Measurements from ENCODE around the gene MYL4.

Gene MYL4

GRCh38 chr17:47197821-47198220, 11.3 kb upstream of the MYL4 start:
- Histone ChIP-seq H3K4me3 (ENCODE audit: low read length) (no peak overlapping the region), H3K36me3 (ENCODE audit: insufficient read depth, low read length) (no peaks in the 10 kb centered on the region), H3K9me3 (replicated peaks; ENCODE audit: low read length) (no peaks in the 10 kb centered on the region)

GRCh38 chr17:47199627-47200324, 9.4 kb upstream of the MYL4 start:
- H3K4me3 ChIP-seq (ENCODE audit: low read length) = no peak overlapping the region
- no peak overlapping the region for H3K9ac ChIP-seq (ENCODE audit: low read depth, low read length)

More at GRCh38 chr17:47197821-47198220, 11.3 kb upstream of the MYL4 start:
- no peaks in the 10 kb centered on the region for H3K27me3 ChIP-seq (ENCODE audit: control insufficient read depth, insufficient read depth, low read length)
- peak overlapping the region; percentile 32 for H3K9ac ChIP-seq (ENCODE audit: low read depth, low read length)
- peaks cover 6% of the 10 kb centered on the region for H3K4me1 ChIP-seq (ENCODE audit: control insufficient read depth, insufficient read depth, low read length)
- no peak overlapping the region for H3K4me2 ChIP-seq (ENCODE audit: low read length)

GRCh38 chr17:47200325-47200664, 8.9 kb upstream of the MYL4 start:
- Histone ChIP-seq H3K36me3 (ENCODE audit: insufficient read depth, low read length) (no peaks in the 10 kb centered on the region), H3K9ac (ENCODE audit: low read depth, low read length) (no peak overlapping the region), H3K9me3 (replicated peaks; ENCODE audit: low read length) (no peaks in the 10 kb centered on the region), H3K27me3 (ENCODE audit: control insufficient read depth, insufficient read depth, low read length) (no peaks in the 10 kb centered on the region), H3K4me1 (ENCODE audit: control insufficient read depth, insufficient read depth, low read length) (peaks cover 24% of the 10 kb centered on the region), H3K4me3 (ENCODE audit: low read length) (no peak overlapping the region), H3K4me2 (ENCODE audit: low read length) (no peak overlapping the region)

More at GRCh38 chr17:47199627-47200324, 9.4 kb upstream of the MYL4 start:
- no peaks in the 10 kb centered on the region for H3K9me3 ChIP-seq (replicated peaks; ENCODE audit: low read length)
- H3K36me3 ChIP-seq (ENCODE audit: insufficient read depth, low read length) = no peaks in the 10 kb centered on the region
- peaks cover 19% of the 10 kb centered on the region for H3K4me1 ChIP-seq (ENCODE audit: control insufficient read depth, insufficient read depth, low read length)
- no peak overlapping the region for H3K4me2 ChIP-seq (ENCODE audit: low read length)
- no peaks in the 10 kb centered on the region for H3K27me3 ChIP-seq (ENCODE audit: control insufficient read depth, insufficient read depth, low read length)

- no peak overlapping the region for H3K4me3 ChIP-seq (ENCODE audit: low read length)
- peaks cover 30% of the 10 kb centered on the region for H3K4me1 ChIP-seq (ENCODE audit: control insufficient read depth, insufficient read depth, low read length)
- no peak overlapping the region for H3K4me2 ChIP-seq (ENCODE audit: low read length)
- no peak overlapping the region for H3K9ac ChIP-seq (ENCODE audit: low read depth, low read length)
- no peaks in the 10 kb centered on the region for H3K9me3 ChIP-seq (replicated peaks; ENCODE audit: low read length)
- H3K27me3 ChIP-seq (ENCODE audit: control insufficient read depth, insufficient read depth, low read length) = no peaks in the 10 kb centered on the region
- no peaks in the 10 kb centered on the region for H3K36me3 ChIP-seq (ENCODE audit: insufficient read depth, low read length)
These were observed 8.0 kb upstream of the MYL4 start for GRCh38 chr17:47201166-47201565.

GRCh38 chr17:47203984-47204721, 5.0 kb upstream of the MYL4 start:
- Histone ChIP-seq H3K27me3 (ENCODE audit: control insufficient read depth, insufficient read depth, low read length) (no peaks in the 10 kb centered on the region), H3K4me1 (ENCODE audit: control insufficient read depth, insufficient read depth, low read length) (peaks cover 24% of the 10 kb centered on the region), H3K4me3 (ENCODE audit: low read length) (no peak overlapping the region), H3K9me3 (replicated peaks; ENCODE audit: low read length) (no peaks in the 10 kb centered on the region), H3K4me2 (ENCODE audit: low read length) (no peak overlapping the region), H3K36me3 (ENCODE audit: insufficient read depth, low read length) (no peaks in the 10 kb centered on the region), H3K9ac (ENCODE audit: low read depth, low read length) (peak overlapping the region; percentile 14)

- Histone ChIP-seq H3K27me3 (ENCODE audit: control insufficient read depth, insufficient read depth, low read length) (no peaks in the 10 kb centered on the region), H3K9ac (ENCODE audit: low read depth, low read length) (peak overlapping the region; percentile 22), H3K36me3 (ENCODE audit: insufficient read depth, low read length) (no peaks in the 10 kb centered on the region), H3K4me3 (ENCODE audit: low read length) (peak overlapping the region; percentile 33), H3K4me2 (ENCODE audit: low read length) (peak overlapping the region; percentile 75), H3K4me1 (ENCODE audit: control insufficient read depth, insufficient read depth, low read length) (peaks cover 24% of the 10 kb centered on the region), H3K9me3 (replicated peaks; ENCODE audit: low read length) (no peaks in the 10 kb centered on the region)
These were observed 4.3 kb upstream of the MYL4 start for GRCh38 chr17:47204722-47205418.

- Histone ChIP-seq H3K27me3 (ENCODE audit: control insufficient read depth, insufficient read depth, low read length) (no peaks in the 10 kb centered on the region), H3K4me3 (ENCODE audit: low read length) (peak overlapping the region; percentile 33), H3K9ac (ENCODE audit: low read depth, low read length) (peak overlapping the region; percentile 22), H3K4me1 (ENCODE audit: control insufficient read depth, insufficient read depth, low read length) (peaks cover 30% of the 10 kb centered on the region), H3K36me3 (ENCODE audit: insufficient read depth, low read length) (no peaks in the 10 kb centered on the region), H3K4me2 (ENCODE audit: low read length) (peak overlapping the region; percentile 75), H3K9me3 (replicated peaks; ENCODE audit: low read length) (no peaks in the 10 kb centered on the region)
These were observed 3.7 kb upstream of the MYL4 start for GRCh38 chr17:47205419-47205963.

GRCh38 chr17:47207143-47208067, 1.7 kb upstream of the MYL4 start:
- H3K4me2 ChIP-seq (ENCODE audit: low read length) = no peak overlapping the region
- H3K27me3 ChIP-seq (ENCODE audit: control insufficient read depth, insufficient read depth, low read length) = no peaks in the 10 kb centered on the region
- H3K4me1 ChIP-seq (ENCODE audit: control insufficient read depth, insufficient read depth, low read length) = peaks cover 30% of the 10 kb centered on the region
- H3K9me3 ChIP-seq (replicated peaks; ENCODE audit: low read length) = no peaks in the 10 kb centered on the region
- no peak overlapping the region for H3K4me3 ChIP-seq (ENCODE audit: low read length)
- H3K9ac ChIP-seq (ENCODE audit: low read depth, low read length) = no peak overlapping the region
- H3K36me3 ChIP-seq (ENCODE audit: insufficient read depth, low read length) = no peaks in the 10 kb centered on the region

GRCh38 chr17:47209499-47209898, 351 bp downstream of the MYL4 start:
- H3K36me3 ChIP-seq (ENCODE audit: insufficient read depth, low read length) = no peaks in the 10 kb centered on the region
- no peaks in the 10 kb centered on the region for H3K27me3 ChIP-seq (ENCODE audit: control insufficient read depth, insufficient read depth, low read length)
- H3K9ac ChIP-seq (ENCODE audit: low read depth, low read length) = no peak overlapping the region
- H3K4me3 ChIP-seq (ENCODE audit: low read length) = no peak overlapping the region
- H3K4me2 ChIP-seq (ENCODE audit: low read length) = no peak overlapping the region
- no peaks in the 10 kb centered on the region for H3K9me3 ChIP-seq (replicated peaks; ENCODE audit: low read length)
- H3K4me1 ChIP-seq (ENCODE audit: control insufficient read depth, insufficient read depth, low read length) = peaks cover 21% of the 10 kb centered on the region

GRCh38 chr17:47210105-47210504, 957 bp downstream of the MYL4 start:
- peaks cover 14% of the 10 kb centered on the region for H3K4me1 ChIP-seq (ENCODE audit: control insufficient read depth, insufficient read depth, low read length)
- no peak overlapping the region for H3K9ac ChIP-seq (ENCODE audit: low read depth, low read length)
- H3K36me3 ChIP-seq (ENCODE audit: insufficient read depth, low read length) = no peaks in the 10 kb centered on the region
- H3K9me3 ChIP-seq (replicated peaks; ENCODE audit: low read length) = no peaks in the 10 kb centered on the region
- H3K4me3 ChIP-seq (ENCODE audit: low read length) = no peak overlapping the region
- H3K27me3 ChIP-seq (ENCODE audit: control insufficient read depth, insufficient read depth, low read length) = no peaks in the 10 kb centered on the region
- no peak overlapping the region for H3K4me2 ChIP-seq (ENCODE audit: low read length)
